HepG2 (cell line): Measurements from ENCODE around the gene SLC16A3. TPM values are rescaled to one million over a fixed set of nuclear protein-coding genes. Genes with fewer than 3 reads are reported as not detected.
A peak's percentile ranks its signal among the peaks of the same experiment; 100 is the strongest.

Source experiments
- ESRRA ChIP-seq: sonication (generic); formaldehyde crosslinking; IDR thresholded peaks from 2 replicates; pipeline ENCODE4 v1.5.1; 2020; ENCODE audit warnings: mild to moderate bottlenecking, low read depth, missing genetic modification reagents
- IRX3 ChIP-seq: sonication (generic); formaldehyde crosslinking; IDR thresholded peaks from 2 replicates; pipeline ENCODE4 v1.8.1; 2023; ENCODE audit warnings: mild to moderate bottlenecking, low read depth, missing genetic modification reagents, borderline replicate concordance
- MLLT10 ChIP-seq: sonication (generic); formaldehyde crosslinking; IDR thresholded peaks from 2 replicates; pipeline ENCODE4 v1.4.0; 2020; ENCODE audit warnings: missing genetic modification reagents
- MZF1 ChIP-seq: sonication (generic); formaldehyde crosslinking; IDR thresholded peaks from 2 replicates; pipeline ENCODE4 v1.8.1; 2023; ENCODE audit warnings: mild to moderate bottlenecking, missing genetic modification reagents, borderline replicate concordance
- PRPF4 ChIP-seq: fragments of 200-400 bp; formaldehyde crosslinking; IDR thresholded peaks from 2 replicates; pipeline ENCODE4 v1.6.1; 2016; ENCODE audit warnings: low read length, low read depth; ENCODE audit not compliant: poor library complexity, severe bottlenecking
- TIGD3 ChIP-seq: sonication (generic); formaldehyde crosslinking; IDR thresholded peaks from 2 replicates; pipeline ENCODE4 v1.5.1; 2020; ENCODE audit warnings: mild to moderate bottlenecking, missing genetic modification reagents, borderline replicate concordance
- ZBTB49 ChIP-seq: sonication (generic); formaldehyde crosslinking; IDR thresholded peaks from 2 replicates; pipeline ENCODE4 v1.4.0; 2020; ENCODE audit warnings: missing genetic modification reagents, borderline replicate concordance
- ZFP82 ChIP-seq: sonication (generic); formaldehyde crosslinking; IDR thresholded peaks from 2 replicates; pipeline ENCODE4 v1.5.1; 2020; ENCODE audit warnings: mild to moderate bottlenecking, missing genetic modification reagents, borderline replicate concordance
- ZNF441 ChIP-seq: sonication (generic); formaldehyde crosslinking; IDR thresholded peaks from 2 replicates; pipeline ENCODE4 v1.7.0; 2021; ENCODE audit warnings: missing genetic modification reagents, borderline replicate concordance
- ZNF484 ChIP-seq: sonication (generic); formaldehyde crosslinking; IDR thresholded peaks from 2 replicates; pipeline ENCODE4 v1.5.1; 2020; ENCODE audit warnings: mild to moderate bottlenecking, low read depth, missing genetic modification reagents, borderline replicate concordance
- ZNF615 ChIP-seq: sonication (generic); formaldehyde crosslinking; IDR thresholded peaks from 2 replicates; pipeline ENCODE4 v1.5.0; 2020; ENCODE audit warnings: mild to moderate bottlenecking, missing genetic modification reagents, borderline replicate concordance
- ZNF7 ChIP-seq: IDR thresholded peaks from 2 replicates; pipeline ENCODE4 v1.6.1; 2016; ENCODE audit warnings: missing biosample characterization, missing genetic modification reagents
- ZNF83 ChIP-seq: sonication (generic); formaldehyde crosslinking; IDR thresholded peaks from 2 replicates; pipeline ENCODE4 v1.4.0; 2020; ENCODE audit warnings: missing genetic modification reagents, mild to moderate bottlenecking, borderline replicate concordance
- ZNF879 ChIP-seq: sonication (generic); formaldehyde crosslinking; IDR thresholded peaks from 2 replicates; pipeline ENCODE4 v1.8.1; 2023; ENCODE audit warnings: missing genetic modification reagents
- ZNF883 ChIP-seq: sonication (generic); formaldehyde crosslinking; IDR thresholded peaks from 2 replicates; pipeline ENCODE4 v1.5.1; 2020; ENCODE audit warnings: mild to moderate bottlenecking, missing genetic modification reagents; ENCODE audit errors: not compliant biosample characterization
- polyA plus RNA-seq, 8 experiments: library from polyadenylated mRNA; depleted of rRNA in 3 of 8; stranded (reverse) in 7 of 8; unstranded in 1 of 8; fragments of >200 nt; fragmentation: Illumina TruSeq in 4 of 8; extraction: Trizol in 4 of 8; gene quantifications; 2 replicates each; pipeline versions ENCODE4 v1.2.1 to v1.2.3, GENCODE V29; 2011 to 2016; ENCODE audit warnings: low read depth in 4 of 8, missing spikeins in 1 of 8, mixed read lengths in 1 of 8; ENCODE audit not compliant: insufficient read depth in 1 of 8
- total RNA-seq, 5 experiments: library from RNA; depleted of rRNA; stranded (reverse); fragments of >200 nt; fragmentation: Illumina TruSeq; extraction: Trizol; gene quantifications; 2 replicates each; pipeline ENCODE4 v1.2.3, GENCODE V29; 2016; ENCODE audit warnings: low read depth in 1 of 5
- TF ChIP-seq, protein P1 (sequence below): sonication (generic); formaldehyde crosslinking; IDR thresholded peaks from 2 replicates; pipeline ENCODE4 v1.8.1; 2023; ENCODE audit warnings: mild to moderate bottlenecking, missing genetic modification reagents, borderline replicate concordance
- TF ChIP-seq, protein P2 (sequence below): sonication (generic); formaldehyde crosslinking; IDR thresholded peaks from 2 replicates; pipeline ENCODE4 v1.8.0; 2022; ENCODE audit warnings: mild to moderate bottlenecking, missing genetic modification reagents; ENCODE audit not compliant: insufficient replicate concordance
- TF ChIP-seq, protein P3 (sequence below): sonication (generic); formaldehyde crosslinking; IDR thresholded peaks from 2 replicates; pipeline ENCODE4 v1.8.0; 2023; ENCODE audit warnings: mild to moderate bottlenecking, missing genetic modification reagents
- TF ChIP-seq, protein P4 (sequence below): sonication (generic); formaldehyde crosslinking; IDR thresholded peaks from 2 replicates; pipeline ENCODE4 v1.4.0; 2020; ENCODE audit warnings: missing genetic modification reagents

SLC16A3 gene
- total and polyA plus RNA-seq, 2 of the 13 experiments (the other 11 are each of a cell fraction or from before 2014, with no cell fraction given) = 242 to 349 TPM

GRCh38 chr17:82287868-82288801 lies 59.3 kb downstream of the SLC16A3 start (continued):
- no peak for TF ChIP-seq ZFP82 (CRISPR knock-in tag)
- TF ChIP-seq ZNF883 = no peak
- TF ChIP-seq, protein P1, sequence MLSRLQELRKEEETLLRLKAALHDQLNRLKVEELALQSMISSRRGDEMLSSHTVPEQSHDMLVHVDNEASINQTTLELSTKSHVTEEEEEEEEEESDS (CRISPR knock-in tag) = no peak
- no peak for TF ChIP-seq ZNF615 (CRISPR knock-in tag)
- TF ChIP-seq ZNF484 = no peak
- peak; percentile 48; the same call in 1 of the 2 replicates for TF ChIP-seq IRX3 (CRISPR knock-in tag)
- peak; percentile 65; the same call in 1 of the 2 replicates for TF ChIP-seq ZNF83
- no peak for TF ChIP-seq PRPF4
- TF ChIP-seq ESRRA (CRISPR knock-in tag) = peak; percentile 94; the same call in 1 of the 2 replicates
- no peak for TF ChIP-seq ZNF7 (CRISPR knock-in tag)
- peak; percentile 81 for TF ChIP-seq ZNF441 (CRISPR knock-in tag)
- TF ChIP-seq ZNF879 (CRISPR knock-in tag) = no peak
- TF ChIP-seq, protein P2, sequence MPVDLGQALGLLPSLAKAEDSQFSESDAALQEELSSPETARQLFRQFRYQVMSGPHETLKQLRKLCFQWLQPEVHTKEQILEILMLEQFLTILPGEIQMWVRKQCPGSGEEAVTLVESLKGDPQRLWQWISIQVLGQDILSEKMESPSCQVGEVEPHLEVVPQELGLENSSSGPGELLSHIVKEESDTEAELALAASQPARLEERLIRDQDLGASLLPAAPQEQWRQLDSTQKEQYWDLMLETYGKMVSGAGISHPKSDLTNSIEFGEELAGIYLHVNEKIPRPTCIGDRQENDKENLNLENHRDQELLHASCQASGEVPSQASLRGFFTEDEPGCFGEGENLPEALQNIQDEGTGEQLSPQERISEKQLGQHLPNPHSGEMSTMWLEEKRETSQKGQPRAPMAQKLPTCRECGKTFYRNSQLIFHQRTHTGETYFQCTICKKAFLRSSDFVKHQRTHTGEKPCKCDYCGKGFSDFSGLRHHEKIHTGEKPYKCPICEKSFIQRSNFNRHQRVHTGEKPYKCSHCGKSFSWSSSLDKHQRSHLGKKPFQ = no peak
- TF ChIP-seq MLLT10 (CRISPR knock-in tag) = no peak
- TF ChIP-seq TIGD3 (CRISPR knock-in tag) = no peak; the same call in 1 of the 2 replicates
- TF ChIP-seq, protein P3, sequence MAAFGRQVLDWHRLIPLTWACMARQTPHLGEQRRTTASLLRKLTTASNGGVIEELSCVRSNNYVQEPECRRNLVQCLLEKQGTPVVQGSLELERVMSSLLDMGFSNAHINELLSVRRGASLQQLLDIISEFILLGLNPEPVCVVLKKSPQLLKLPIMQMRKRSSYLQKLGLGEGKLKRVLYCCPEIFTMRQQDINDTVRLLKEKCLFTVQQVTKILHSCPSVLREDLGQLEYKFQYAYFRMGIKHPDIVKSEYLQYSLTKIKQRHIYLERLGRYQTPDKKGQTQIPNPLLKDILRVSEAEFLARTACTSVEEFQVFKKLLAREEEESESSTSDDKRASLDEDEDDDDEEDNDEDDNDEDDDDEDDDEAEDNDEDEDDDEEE = peak; percentile 84; the same call in 1 of the 2 replicates
- TF ChIP-seq ZBTB49 (CRISPR knock-in tag) = peak; percentile 27; the same call in 1 of the 2 replicates
- TF ChIP-seq, protein P4, sequence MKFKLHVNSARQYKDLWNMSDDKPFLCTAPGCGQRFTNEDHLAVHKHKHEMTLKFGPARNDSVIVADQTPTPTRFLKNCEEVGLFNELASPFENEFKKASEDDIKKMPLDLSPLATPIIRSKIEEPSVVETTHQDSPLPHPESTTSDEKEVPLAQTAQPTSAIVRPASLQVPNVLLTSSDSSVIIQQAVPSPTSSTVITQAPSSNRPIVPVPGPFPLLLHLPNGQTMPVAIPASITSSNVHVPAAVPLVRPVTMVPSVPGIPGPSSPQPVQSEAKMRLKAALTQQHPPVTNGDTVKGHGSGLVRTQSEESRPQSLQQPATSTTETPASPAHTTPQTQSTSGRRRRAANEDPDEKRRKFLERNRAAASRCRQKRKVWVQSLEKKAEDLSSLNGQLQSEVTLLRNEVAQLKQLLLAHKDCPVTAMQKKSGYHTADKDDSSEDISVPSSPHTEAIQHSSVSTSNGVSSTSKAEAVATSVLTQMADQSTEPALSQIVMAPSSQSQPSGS = peak; percentile 85
- TF ChIP-seq MZF1 (CRISPR knock-in tag) = no peak; the same call in 1 of the 2 replicates
